ENCODE results near the gene CD59.

DNA sequence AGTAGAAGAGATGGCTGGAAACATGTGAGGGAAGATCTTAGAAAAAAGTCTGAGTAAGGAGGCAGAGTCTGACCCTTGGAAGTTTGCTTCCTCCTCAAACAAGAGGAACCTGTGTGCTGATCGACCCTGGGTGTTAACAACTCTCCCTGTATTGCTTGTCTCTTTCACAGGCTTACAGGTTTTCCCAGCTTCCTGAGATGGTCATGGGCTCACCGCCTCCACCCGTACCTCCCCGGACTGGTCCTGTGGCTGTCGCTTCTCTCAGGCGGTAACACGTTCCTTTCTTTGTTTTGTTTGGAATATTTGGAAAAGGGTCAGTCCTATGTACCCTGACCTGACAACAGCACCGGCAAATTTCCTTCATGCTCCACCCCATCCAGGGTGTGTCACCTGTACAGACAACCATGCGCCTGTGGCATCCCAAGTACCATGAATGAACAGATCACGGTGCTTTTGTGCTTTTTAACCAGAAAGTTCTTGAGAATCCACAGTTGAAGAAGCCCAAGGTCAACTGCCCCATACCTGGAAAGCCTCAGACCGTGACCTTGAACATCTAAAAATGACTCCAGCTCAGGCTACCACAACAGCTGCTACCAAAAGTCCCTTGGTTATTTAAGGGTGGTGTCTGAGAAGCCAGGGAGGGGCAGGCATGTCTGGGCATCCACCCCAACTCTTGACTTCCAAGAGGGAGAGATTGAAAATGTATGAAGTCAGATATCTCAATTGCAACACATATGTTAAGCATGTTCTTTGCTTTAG, 80.2 kb downstream of the CD59 start:
- TF ChIP-seq CTCF (IDR thresholded peaks at IDR 0.05) (no peak), POLR2AphosphoS5 (IDR thresholded peaks at IDR 0.05; ENCODE audit: insufficient read depth in 1 of 2, low read depth in 1 of 2) (no peak)
